CD4-positive, alpha-beta T cell treated with Interleukin-17A for 4 hours (primary cell): ENCODE measurements around the gene ESYT1.
"Not testable (repeated sequence)": the region's sequence is repeated elsewhere in the genome, so short reads cannot be mapped to it uniquely, and the experiment has no call there.

ENCODE experiments used
- DNase-seq: peaks from one replicate; pipeline ENCODE4 v3.0.0-alpha.2; 2020; ENCODE audit warnings: mixed read lengths

Gene ESYT1

DNA sequence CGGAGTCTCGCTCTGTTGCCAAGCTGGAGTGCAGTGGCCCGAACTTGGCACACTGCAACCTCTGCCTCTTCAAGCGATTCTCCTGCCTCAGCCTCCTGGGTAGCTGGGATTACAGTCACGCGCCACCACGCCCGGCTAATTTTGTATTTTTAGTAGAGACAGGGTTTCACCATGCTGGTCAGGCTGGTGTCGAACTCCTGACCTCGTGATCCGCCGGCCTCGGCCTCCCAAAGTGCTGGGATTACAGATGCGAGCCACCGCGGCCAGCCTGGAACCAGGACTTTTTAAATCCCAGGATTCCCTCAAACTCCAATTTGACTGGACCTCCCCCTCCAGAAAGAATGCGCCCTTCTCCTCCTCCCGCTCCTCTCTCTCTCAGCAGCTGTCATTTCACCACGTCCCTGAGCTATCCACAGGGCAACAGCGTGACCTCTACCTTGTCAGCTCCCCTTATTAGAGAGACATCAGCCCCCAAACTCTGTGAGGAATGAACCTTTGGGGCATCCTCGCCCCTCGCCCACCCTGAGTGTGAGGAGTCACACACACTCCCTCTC lies 2.0 kb downstream of the ESYT1 start:
- no peak for DNase-seq

GRCh38 chr12:56130876-56131275 lies 2.8 kb downstream of the ESYT1 start:
- no peak for DNase-seq

GRCh38 chr12:56134897-56135296 lies 6.8 kb downstream of the ESYT1 start:
- DNase-seq: no peak

GRCh38 chr12:56137853-56138571 lies 9.9 kb downstream of the ESYT1 start:
- no peak for DNase-seq

DNA sequence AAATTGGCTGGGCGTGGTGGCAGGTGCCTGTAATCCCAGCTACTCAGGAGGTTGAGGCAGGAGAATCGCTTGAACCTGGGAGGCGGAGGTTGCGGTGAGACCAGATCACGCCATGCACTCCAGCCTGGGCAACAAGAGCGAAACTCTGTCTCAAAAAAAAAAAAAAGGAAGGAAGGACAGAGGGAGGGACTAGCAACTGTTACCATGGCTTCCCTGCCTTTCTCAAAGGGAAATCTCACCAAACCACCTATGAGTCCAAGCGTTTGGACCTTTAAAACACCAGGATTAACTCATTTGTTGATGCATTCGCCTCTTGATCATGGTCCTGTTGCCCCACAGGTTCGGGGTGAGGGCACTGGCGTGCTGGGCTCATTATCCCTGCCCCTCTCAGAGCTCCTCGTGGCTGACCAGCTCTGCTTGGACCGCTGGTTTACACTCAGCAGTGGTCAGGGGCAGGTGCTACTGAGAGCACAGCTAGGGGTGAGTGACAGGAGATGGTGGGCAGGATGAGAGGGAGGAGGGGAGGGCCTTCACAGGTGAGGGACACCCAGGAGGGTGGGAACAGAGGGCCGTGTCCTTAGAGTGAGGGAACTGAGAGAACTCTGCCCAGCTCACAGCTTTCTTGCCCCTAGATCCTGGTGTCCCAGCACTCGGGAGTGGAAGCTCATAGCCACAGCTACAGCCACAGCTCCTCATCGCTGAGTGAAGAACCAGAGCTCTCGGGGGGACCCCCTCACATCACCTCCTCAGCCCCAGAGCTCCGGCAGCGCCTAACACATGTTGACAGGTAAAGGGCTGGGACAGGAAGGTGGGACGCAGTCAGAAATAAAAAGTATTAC lies 14.1 kb downstream of the ESYT1 start:
- DNase-seq: no peak

DNA sequence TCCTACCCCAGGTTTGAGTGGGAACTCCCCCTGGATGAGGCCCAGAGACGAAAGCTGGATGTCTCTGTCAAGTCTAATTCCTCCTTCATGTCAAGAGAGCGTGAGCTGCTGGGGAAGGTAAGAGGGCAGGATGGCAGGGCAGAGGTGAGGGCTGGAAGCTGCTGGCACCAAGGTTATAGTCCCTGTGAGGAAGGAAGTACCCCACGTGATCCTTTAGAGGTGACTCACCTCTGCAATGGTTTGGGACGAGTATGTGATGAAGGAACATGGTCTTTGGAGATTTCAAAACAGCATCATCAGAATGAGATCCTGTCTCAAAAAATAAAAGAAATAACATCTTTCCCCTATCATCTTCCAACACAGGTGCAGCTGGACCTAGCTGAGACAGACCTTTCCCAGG lies 15.2 kb downstream of the ESYT1 start:
- DNase-seq: peak; percentile 56

GRCh38 chr12:56143870-56144269 lies 15.8 kb downstream of the ESYT1 start:
- no peak for DNase-seq

GRCh38 chr12:56145217-56145616 lies 17.1 kb downstream of the ESYT1 start:
- DNase-seq: no peak

- DNase-seq: no peak
These were observed 18.7 kb downstream of the ESYT1 start for GRCh38 chr12:56146492-56147460.

GRCh38 chr12:56150563-56150962 lies 22.5 kb downstream of the ESYT1 start:
- DNase-seq: no peak

DNA sequence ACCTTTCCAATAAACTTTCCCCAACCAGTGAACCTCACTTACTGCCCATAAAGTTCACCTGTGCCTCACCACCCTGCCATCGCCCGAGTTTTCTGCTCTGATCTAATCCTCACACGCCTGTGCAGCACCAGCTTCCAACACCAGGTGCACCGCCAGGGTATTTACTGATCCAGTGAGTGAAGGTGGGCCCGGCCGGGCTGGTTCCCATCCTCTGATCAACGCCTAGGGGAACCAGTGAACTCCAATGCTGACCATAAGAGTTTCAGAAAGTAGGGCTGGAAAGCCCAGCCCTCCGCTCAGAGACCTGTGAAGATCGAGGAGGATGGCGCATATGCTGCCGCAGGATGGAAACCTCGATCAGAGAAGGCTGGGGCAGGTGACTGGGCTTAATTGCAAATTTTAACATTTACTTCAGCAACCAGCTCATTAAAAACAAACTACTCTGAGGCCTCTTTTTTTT lies 23.6 kb downstream of the ESYT1 start:
- DNase-seq: peak; percentile 77

GRCh38 chr12:56152132-56152755 lies 24.2 kb downstream of the ESYT1 start, which contains the start of gene MYL6B:
Gene MYL6B, plus strand, starts transcription at chr12:56152587. Its CDS starts 1,332 bp downstream, at chr12:56153919.
- DNase-seq: peak; percentile 96

DNA sequence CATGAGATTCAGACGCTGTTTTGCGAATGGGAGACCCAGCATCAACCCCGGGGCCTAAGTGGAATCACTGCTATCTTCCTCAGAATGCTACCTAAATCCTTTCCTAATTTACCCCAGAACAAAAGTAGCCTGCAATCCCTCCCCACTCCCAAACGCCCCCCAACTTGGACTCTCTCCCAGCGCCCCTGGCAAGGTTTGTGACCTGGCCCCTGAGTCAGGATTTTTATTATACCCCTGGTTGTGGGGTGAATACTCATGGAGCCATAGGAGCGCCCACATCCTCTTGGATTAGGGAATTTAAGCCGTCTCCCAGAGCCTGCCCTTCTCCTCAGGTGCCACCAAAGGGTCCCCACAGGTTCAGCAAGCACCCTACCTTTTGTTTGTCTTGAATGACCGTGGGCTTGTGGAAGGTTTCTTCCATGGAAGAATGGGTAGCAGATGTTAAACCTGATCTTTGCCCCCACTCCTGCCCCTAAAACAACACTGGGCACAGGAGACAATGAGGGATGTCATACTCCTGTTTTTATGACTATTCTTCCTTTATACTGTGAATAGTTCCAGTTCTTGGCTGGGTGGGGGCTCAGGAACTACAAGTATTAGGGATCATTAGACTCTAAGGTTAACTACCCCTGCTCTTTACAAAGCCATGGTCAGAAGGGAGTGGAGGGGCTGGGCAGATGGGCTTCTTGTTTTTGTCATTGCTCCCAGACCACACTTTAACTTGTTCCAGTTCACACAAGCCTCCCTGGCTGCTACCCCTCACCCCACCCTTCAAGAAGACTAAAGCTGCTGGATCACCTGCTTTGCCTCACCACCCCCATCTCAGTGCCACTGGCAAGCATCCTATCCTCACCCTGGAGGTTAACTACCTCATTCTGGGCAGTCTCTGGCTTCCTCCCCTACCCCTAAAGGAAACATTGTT lies 24.9 kb downstream of the ESYT1 start:
- no peak for DNase-seq

GRCh38 chr12:56153678-56154065 lies 25.6 kb downstream of the ESYT1 start:
- no peak for DNase-seq

- DNase-seq: no peak
These were observed 26.2 kb downstream of the ESYT1 start for GRCh38 chr12:56154246-56154771.

- no peak for DNase-seq
These were observed 26.8 kb downstream of the ESYT1 start for GRCh38 chr12:56154818-56155217.

- DNase-seq: no peak
These were observed 27.3 kb downstream of the ESYT1 start for GRCh38 chr12:56155256-56155845.

DNA sequence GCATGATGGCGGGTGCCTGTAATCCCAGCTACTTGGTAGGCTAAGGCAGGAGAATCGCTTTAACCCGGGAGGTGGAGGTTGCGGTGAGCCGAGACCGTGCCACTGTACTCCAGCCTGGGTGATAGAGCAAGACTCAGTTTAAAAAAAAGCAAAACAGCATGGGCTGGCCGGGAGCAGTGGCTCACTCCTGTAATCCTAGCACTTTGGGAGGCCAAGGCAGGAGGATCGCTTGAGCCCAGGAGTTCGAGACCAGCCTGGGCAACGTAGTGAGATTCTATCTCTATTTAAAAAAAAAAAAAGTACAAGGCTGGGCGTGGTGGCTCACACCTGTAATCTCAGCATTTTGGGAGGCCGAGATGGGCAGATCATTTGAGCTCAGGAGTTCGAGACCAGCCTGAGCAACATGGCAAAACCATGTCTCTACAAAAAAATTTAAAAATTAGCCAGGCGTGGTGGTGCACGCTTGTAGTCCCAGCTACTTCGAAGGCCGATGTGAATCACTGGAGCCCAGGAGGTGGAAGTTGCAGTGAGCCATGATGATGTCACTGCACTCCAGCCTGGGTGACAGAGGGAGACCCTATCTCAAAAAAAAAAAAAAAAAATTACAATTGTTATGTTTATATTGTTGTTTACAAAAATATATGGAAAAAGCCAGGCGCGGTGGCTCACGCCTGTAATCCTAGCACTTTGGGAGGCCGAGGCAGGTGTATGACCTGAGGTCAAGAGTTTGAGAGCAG lies 28.6 kb downstream of the ESYT1 start:
- not testable (repeated sequence) for DNase-seq
